DND-41 (cell line): ENCODE results near the gene SLC25A15.

Experiments used
- ATAC-seq: fragments of 200-7000 bp; cut with Tn5 transposase; 3 replicates; pipeline ENCODE4 v1.9.1; 2021; ENCODE audit warnings: low read depth; ENCODE audit not compliant: insufficient read depth
- DNase-seq: peaks from one replicate; pipeline ENCODE4 v3.0.0-alpha.2; 2020
- H2AFZ ChIP-seq: 2 replicates; pipeline ENCODE4 v1.6.0; 2012; ENCODE audit warnings: low read depth, low read length
- H3K27ac ChIP-seq: 2 replicates; pipeline ENCODE4 v1.5.1; 2012; ENCODE audit warnings: low read length, inconsistent platforms
- H3K27me3 ChIP-seq: fragments of 200-600 bp; sonication (generic); 2 replicates; pipeline ENCODE4 v1.6.0; 2012; ENCODE audit warnings: low read length, mild to moderate bottlenecking, inconsistent platforms; ENCODE audit not compliant: insufficient read depth, poor library complexity
- H3K36me3 ChIP-seq: 2 replicates; pipeline ENCODE4 v1.5.1; 2012; ENCODE audit warnings: low read length, inconsistent platforms; ENCODE audit not compliant: insufficient read depth
- H3K4me1 ChIP-seq: 2 replicates; pipeline ENCODE4 v1.5.1; 2012; ENCODE audit warnings: mild to moderate bottlenecking, low read length; ENCODE audit not compliant: insufficient read depth
- H3K4me2 ChIP-seq: 2 replicates; pipeline ENCODE4 v1.6.0; 2012; ENCODE audit warnings: mild to moderate bottlenecking, moderate library complexity, low read length, inconsistent platforms; ENCODE audit not compliant: insufficient read depth
- H3K4me3 ChIP-seq, 2 experiments: fragments of 200-600 bp in 1 of 2; shearing (Covaris generic) in 1 of 2; 2 replicates each; pipeline ENCODE4 v1.5.1; 2012 to 2016; ENCODE audit warnings: inconsistent platforms in 2 of 2, low read length in 2 of 2, mild to moderate bottlenecking in 2 of 2, low read depth in 1 of 2, moderate library complexity in 1 of 2
- H3K79me2 ChIP-seq: 2 replicates; pipeline ENCODE4 v1.6.0; 2012; ENCODE audit warnings: low read length, inconsistent platforms; ENCODE audit not compliant: insufficient read depth
- H3K9ac ChIP-seq: 2 replicates; pipeline ENCODE4 v1.6.0; 2012; ENCODE audit warnings: low read depth, mild to moderate bottlenecking, inconsistent platforms, low read length, moderate library complexity
- H3K9me3 ChIP-seq: 2 replicates; pipeline ENCODE4 v1.5.1; 2012; ENCODE audit warnings: low read length, moderate library complexity, mild to moderate bottlenecking, inconsistent platforms; ENCODE audit not compliant: insufficient read depth, severe bottlenecking
- H4K20me1 ChIP-seq: 2 replicates; pipeline ENCODE4 v1.6.0; 2012; ENCODE audit warnings: low read length; ENCODE audit not compliant: insufficient read depth
- EZH2 ChIP-seq: IDR thresholded peaks from 3 replicates; pipeline ENCODE4 v1.6.1; 2012; ENCODE audit warnings: borderline replicate concordance, low read depth, mild to moderate bottlenecking, moderate library complexity, low read length, inconsistent platforms; ENCODE audit not compliant: severe bottlenecking
- TF ChIP-seq, protein P1 (sequence below): IDR thresholded peaks from 2 replicates; pipeline ENCODE4 v1.5.1; 2012; ENCODE audit warnings: borderline replicate concordance, low read length, moderate library complexity, mild to moderate bottlenecking; ENCODE audit not compliant: poor library complexity, severe bottlenecking; ENCODE audit errors: extremely low read depth

Gene SLC25A15

GRCh38 chr13:40789275-40790153, at the start of gene SLC25A15:
TSS of gene SLC25A15 (plus strand) at chr13:40789611. CDS start at chr13:40793227, 3,616 bp downstream.
- H3K4me2 ChIP-seq: peak within 1 kb of the TSS; percentile 90
- DNase-seq (peak; percentile 83), ATAC-seq (peak; percentile 95)
- peak within 1 kb of the TSS; percentile 92 for H3K9ac ChIP-seq
- peaks cover 29% of the 10 kb centered on the region for H3K4me1 ChIP-seq
- peak within 1 kb of the TSS; percentile 84 for H2AFZ ChIP-seq
- peak within 1 kb of the TSS; percentile 63 to 73 for H3K4me3 ChIP-seq
- TF ChIP-seq EZH2: no peak
- TF ChIP-seq, protein P1, sequence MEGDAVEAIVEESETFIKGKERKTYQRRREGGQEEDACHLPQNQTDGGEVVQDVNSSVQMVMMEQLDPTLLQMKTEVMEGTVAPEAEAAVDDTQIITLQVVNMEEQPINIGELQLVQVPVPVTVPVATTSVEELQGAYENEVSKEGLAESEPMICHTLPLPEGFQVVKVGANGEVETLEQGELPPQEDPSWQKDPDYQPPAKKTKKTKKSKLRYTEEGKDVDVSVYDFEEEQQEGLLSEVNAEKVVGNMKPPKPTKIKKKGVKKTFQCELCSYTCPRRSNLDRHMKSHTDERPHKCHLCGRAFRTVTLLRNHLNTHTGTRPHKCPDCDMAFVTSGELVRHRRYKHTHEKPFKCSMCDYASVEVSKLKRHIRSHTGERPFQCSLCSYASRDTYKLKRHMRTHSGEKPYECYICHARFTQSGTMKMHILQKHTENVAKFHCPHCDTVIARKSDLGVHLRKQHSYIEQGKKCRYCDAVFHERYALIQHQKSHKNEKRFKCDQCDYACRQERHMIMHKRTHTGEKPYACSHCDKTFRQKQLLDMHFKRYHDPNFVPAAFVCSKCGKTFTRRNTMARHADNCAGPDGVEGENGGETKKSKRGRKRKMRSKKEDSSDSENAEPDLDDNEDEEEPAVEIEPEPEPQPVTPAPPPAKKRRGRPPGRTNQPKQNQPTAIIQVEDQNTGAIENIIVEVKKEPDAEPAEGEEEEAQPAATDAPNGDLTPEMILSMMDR: peak; percentile 43
- H3K9me3 ChIP-seq: no peaks in the 10 kb centered on the region
- H3K36me3 ChIP-seq: peaks cover 15% of the 10 kb centered on the region
- peaks cover 39% of the 10 kb centered on the region for H3K79me2 ChIP-seq
- H4K20me1 ChIP-seq: no peaks in the 10 kb centered on the region
- H3K27me3 ChIP-seq: no peaks in the 10 kb centered on the region
- H3K27ac ChIP-seq: peak within 1 kb of the TSS; percentile 80

DNA sequence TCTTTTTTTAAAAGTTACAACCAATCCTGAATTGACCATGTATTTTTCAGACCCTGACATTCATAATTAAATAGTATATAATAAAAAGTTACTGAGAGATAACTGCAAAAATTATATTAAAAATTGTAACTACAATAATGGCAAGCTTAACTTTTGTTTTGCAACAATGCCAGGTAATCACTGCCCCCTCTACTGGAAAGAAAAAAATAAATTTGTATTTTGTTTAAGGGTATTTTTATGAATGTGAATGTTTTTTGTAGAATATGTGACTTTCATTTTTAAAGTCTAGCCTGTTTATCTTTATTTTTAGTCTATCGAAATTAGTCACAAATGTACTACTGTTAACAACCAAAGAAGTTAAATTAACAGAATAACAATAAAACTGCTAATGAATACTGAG, 40.1 kb upstream of the SLC25A15 start:
- no peaks in the 10 kb centered on the region for H3K4me1 ChIP-seq
- H3K4me3 ChIP-seq: no peak overlapping the region
- H2AFZ ChIP-seq: no peak overlapping the region
- no peaks in the 10 kb centered on the region for H4K20me1 ChIP-seq
- no peaks in the 10 kb centered on the region for H3K79me2 ChIP-seq
- TF ChIP-seq, protein P1: peak; percentile 3
- TF ChIP-seq EZH2: no peak
- no peaks in the 10 kb centered on the region for H3K9me3 ChIP-seq
- no peaks in the 10 kb centered on the region for H3K27me3 ChIP-seq
- no peak overlapping the region for H3K9ac ChIP-seq
- H3K4me2 ChIP-seq: no peak overlapping the region
- H3K36me3 ChIP-seq: peaks cover 51% of the 10 kb centered on the region
- no peak overlapping the region for H3K27ac ChIP-seq
- DNase-seq (no peak), ATAC-seq (no peak)

DNA sequence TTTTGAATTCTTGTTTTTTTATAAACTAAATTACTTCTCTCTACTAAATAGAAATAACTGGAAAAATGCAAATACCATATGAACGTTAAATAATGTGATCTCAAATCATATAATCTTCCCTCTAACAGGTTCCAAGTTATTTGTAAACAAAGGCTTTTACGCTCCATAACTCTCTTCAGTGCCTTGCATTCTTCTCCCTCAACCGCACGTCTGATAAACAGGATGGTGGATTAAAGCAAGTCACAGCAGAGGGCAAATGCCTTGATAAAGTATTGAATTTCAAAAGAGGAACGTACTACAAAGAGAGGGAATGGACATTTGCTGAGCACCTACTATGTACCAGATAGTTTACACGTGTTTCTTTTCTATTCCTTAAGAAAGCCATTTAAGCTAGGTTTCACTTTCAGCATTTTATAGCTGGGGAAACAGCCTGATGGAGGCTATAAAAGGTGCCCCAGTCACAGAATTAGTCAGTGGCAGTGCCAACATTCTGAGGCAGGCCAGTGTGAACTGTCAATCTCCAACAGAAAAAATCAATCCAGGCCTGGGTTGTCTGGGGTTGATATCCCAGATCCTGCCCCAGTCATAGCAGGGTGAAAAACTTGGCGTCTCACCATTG, 34.2 kb upstream of the SLC25A15 start:
- no peak overlapping the region for H3K4me3 ChIP-seq
- TF ChIP-seq, protein P1: no peak
- TF ChIP-seq EZH2: no peak
- H3K4me2 ChIP-seq: no peak overlapping the region
- DNase-seq: no peak
- H3K9me3 ChIP-seq: no peaks in the 10 kb centered on the region
- no peaks in the 10 kb centered on the region for H3K79me2 ChIP-seq
- H2AFZ ChIP-seq: no peak overlapping the region
- no peak overlapping the region for H3K27ac ChIP-seq
- no peak overlapping the region for H3K9ac ChIP-seq
- no peaks in the 10 kb centered on the region for H3K27me3 ChIP-seq
- no peak for ATAC-seq
- no peaks in the 10 kb centered on the region for H4K20me1 ChIP-seq
- H3K4me1 ChIP-seq: no peaks in the 10 kb centered on the region
- peaks cover 79% of the 10 kb centered on the region for H3K36me3 ChIP-seq
